LNCAP (cell line): Measurements from ENCODE around the gene DUSP3.

Experiments
- TF ChIP-seq, protein P1 (sequence below): fragments of 450-650 bp; IDR thresholded peaks from 2 replicates; pipeline ENCODE4 v1.5.1; 2017; ENCODE audit warnings: mild to moderate bottlenecking

Gene DUSP3

GRCh38 chr17:43770957-43771356 is 7.8 kb downstream of the DUSP3 start:
- TF ChIP-seq, protein P1, sequence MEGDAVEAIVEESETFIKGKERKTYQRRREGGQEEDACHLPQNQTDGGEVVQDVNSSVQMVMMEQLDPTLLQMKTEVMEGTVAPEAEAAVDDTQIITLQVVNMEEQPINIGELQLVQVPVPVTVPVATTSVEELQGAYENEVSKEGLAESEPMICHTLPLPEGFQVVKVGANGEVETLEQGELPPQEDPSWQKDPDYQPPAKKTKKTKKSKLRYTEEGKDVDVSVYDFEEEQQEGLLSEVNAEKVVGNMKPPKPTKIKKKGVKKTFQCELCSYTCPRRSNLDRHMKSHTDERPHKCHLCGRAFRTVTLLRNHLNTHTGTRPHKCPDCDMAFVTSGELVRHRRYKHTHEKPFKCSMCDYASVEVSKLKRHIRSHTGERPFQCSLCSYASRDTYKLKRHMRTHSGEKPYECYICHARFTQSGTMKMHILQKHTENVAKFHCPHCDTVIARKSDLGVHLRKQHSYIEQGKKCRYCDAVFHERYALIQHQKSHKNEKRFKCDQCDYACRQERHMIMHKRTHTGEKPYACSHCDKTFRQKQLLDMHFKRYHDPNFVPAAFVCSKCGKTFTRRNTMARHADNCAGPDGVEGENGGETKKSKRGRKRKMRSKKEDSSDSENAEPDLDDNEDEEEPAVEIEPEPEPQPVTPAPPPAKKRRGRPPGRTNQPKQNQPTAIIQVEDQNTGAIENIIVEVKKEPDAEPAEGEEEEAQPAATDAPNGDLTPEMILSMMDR = no peak

- TF ChIP-seq, protein P1 = no peak
These were observed 8.9 kb downstream of the DUSP3 start for GRCh38 chr17:43769859-43770258.

DNA sequence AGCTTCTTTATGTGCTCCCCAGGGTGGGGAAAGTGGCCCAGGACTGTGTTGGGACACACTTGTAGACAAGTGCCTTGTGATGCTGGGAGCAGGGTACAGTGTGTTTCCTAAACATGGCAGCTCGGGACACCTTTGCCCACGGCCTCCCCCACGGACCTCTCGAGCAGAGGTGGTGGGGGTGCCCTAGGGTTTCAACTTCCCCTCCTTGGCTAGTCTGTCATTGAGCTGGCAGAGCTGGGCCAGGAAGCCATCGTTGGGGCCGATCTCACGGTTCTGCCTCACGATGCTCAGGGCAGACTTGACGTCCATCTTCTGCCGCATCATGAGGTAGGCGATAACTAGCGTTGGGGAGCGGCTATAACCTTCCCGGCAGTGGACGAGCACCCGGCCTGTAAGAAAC is 9.4 kb downstream of the DUSP3 start:
- TF ChIP-seq, protein P1 = no peak

- TF ChIP-seq, protein P1 = no peak
These were observed 9.8 kb downstream of the DUSP3 start for GRCh38 chr17:43768943-43769342.

GRCh38 chr17:43768382-43768781 is 10.4 kb downstream of the DUSP3 start:
- TF ChIP-seq, protein P1 = no peak

GRCh38 chr17:43767713-43768059 is 11.1 kb downstream of the DUSP3 start:
- TF ChIP-seq, protein P1 = no peak

DNA sequence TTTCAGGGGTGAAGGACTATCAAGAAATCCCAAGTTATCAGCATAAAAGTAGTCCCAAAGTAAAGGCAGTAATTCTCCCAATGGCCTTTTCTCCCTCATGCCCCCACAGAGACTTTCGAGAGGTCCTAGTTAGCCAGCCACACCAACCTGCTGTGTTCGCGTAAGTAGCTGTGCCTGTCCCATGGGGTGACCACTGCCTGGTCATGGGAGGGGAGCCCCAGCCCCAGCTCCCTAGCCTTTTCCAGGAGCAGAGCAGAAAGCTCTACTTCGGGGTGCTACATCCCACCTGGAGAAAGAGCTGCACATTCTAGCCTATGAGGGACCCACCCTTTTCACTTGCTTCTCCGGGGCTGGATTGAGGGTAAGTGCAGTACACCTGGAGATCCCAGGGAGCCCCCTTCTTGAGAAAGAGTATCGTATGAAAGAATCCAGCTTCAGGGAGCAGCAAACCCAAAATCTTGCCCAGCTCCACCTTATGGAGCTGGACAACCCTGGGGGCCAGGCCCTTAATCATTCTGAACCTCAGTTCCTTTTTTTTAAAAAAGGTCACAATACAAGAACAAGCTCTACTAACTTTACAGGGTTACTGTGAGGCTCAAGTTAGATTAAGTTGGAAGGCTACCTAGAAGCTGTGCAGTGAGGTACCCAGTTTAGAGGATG is 11.6 kb downstream of the DUSP3 start:
- TF ChIP-seq, protein P1 = no peak

GRCh38 chr17:43766413-43767052 is 12.2 kb downstream of the DUSP3 start:
- TF ChIP-seq, protein P1 = peak; percentile 93
